Stimulated activated CD4-positive, alpha-beta T cell treated with anti-CD3 and anti-CD28 coated beads, Interleukin-4, amount 100 ng/mL, for 1 hour (primary cell): ENCODE measurements around the gene OCIAD1.
"Not testable (repeated sequence)": the region's sequence is repeated elsewhere in the genome, so short reads cannot be mapped to it uniquely, and the experiment has no call there.

ENCODE experiments used
- DNase-seq: peaks from one replicate; pipeline ENCODE4 v3.0.0-alpha.2; 2020

The OCIAD1 gene

GRCh38 chr4:48827622-48828021, 3.3 kb upstream of the OCIAD1 start:
- DNase-seq, result no peak

- DNase-seq, result no peak
Observed at GRCh38 chr4:48831532-48832030, 693 bp downstream of the OCIAD1 start.

- DNase-seq, result no peak
Observed at GRCh38 chr4:48832571-48832970, 1.7 kb downstream of the OCIAD1 start.

GRCh38 chr4:48836658-48837057, 5.8 kb downstream of the OCIAD1 start:
- DNase-seq, result no peak

GRCh38 chr4:48841045-48841827, 10.3 kb downstream of the OCIAD1 start:
- no peak for DNase-seq

GRCh38 chr4:48844843-48845242, 14.0 kb downstream of the OCIAD1 start:
- no peak for DNase-seq

- DNase-seq, result not testable (repeated sequence)
Observed at GRCh38 chr4:48848799-48849198, 17.9 kb downstream of the OCIAD1 start.

GRCh38 chr4:48851651-48852050, 20.8 kb downstream of the OCIAD1 start:
- no peak for DNase-seq

- no peak for DNase-seq
Observed at GRCh38 chr4:48853604-48854394, 22.9 kb downstream of the OCIAD1 start.

- DNase-seq, result no peak
Observed at GRCh38 chr4:48854395-48854683, 23.5 kb downstream of the OCIAD1 start.

GRCh38 chr4:48854982-48855381, 24.1 kb downstream of the OCIAD1 start:
- no peak for DNase-seq

GRCh38 chr4:48858130-48858529, 27.2 kb downstream of the OCIAD1 start:
- DNase-seq, result no peak

GRCh38 chr4:48862038-48862437, 31.1 kb downstream of the OCIAD1 start:
- DNase-seq, result no peak

- DNase-seq, result no peak
Observed at GRCh38 chr4:48862661-48863060, 31.8 kb downstream of the OCIAD1 start.

- DNase-seq, result no peak
Observed at GRCh38 chr4:48863728-48864127, 32.8 kb downstream of the OCIAD1 start.

GRCh38 chr4:48864696-48865095, 33.8 kb downstream of the OCIAD1 start:
- not testable (repeated sequence) for DNase-seq

GRCh38 chr4:48877827-48878535, 47.1 kb downstream of the OCIAD1 start:
- DNase-seq, result no peak

GRCh38 chr4:48879561-48880442, 48.9 kb downstream of the OCIAD1 start:
- DNase-seq, result no peak

GRCh38 chr4:48881646-48882045, 50.8 kb downstream of the OCIAD1 start:
- not testable (repeated sequence) for DNase-seq

- not testable (repeated sequence) for DNase-seq
Observed at GRCh38 chr4:48889750-48890149, 58.9 kb downstream of the OCIAD1 start.

GRCh38 chr4:48891028-48891619, 60.2 kb downstream of the OCIAD1 start:
- DNase-seq, result no peak

- DNase-seq, result no peak
Observed at GRCh38 chr4:48896845-48897244, 66.0 kb downstream of the OCIAD1 start.
